Subcutaneous adipose tissue (tissue), 4 donors: Measurements from ENCODE around the gene CPN1. TPM values are rescaled to one million over a fixed set of nuclear protein-coding genes. Genes with fewer than 3 reads are reported as not detected.

Source experiments
- total RNA-seq, 4 donors: library from RNA; depleted of rRNA; stranded (reverse); fragments of >200 nt; gene quantifications; one replicate each; pipeline ENCODE4 v1.1.0, GENCODE V29; 2016
- TF ChIP-seq, protein P1 (sequence below): fragments of 450-650 bp; IDR thresholded peaks from one replicate; pipeline ENCODE4 v1.5.1; 2016; ENCODE audit warnings: low read depth, mild to moderate bottlenecking, control low read depth, antibody characterized with exemption, moderate library complexity

CPN1 gene
- total RNA-seq, 4 donors from 2014 or later: not detected

DNA sequence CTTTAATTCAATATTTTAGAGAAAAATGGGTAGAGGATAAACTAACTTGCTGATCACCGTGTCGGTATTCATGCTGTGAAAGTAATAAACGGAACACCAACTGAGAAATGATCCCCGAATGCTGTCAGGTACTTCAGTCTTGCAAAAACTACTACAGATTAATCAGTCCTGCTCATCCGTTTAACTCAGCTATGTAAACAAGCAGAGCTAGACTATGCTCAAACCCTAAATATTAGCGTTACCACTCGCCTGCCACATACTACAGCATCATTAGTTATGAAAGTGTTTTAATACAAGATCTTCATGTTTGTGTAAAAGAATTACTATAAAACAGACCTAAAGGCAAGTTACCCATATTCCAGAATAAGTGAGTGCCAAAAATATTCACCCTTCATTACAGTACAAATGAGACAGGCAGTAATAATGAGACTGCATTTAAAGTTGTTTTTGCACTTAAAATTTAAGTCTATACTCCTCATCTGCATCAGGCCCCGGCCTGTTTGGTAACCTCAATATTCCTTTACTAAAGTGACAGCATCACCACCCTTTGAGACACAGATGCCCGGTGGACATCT, 72.9 kb downstream of the CPN1 start:
- TF ChIP-seq, protein P1, sequence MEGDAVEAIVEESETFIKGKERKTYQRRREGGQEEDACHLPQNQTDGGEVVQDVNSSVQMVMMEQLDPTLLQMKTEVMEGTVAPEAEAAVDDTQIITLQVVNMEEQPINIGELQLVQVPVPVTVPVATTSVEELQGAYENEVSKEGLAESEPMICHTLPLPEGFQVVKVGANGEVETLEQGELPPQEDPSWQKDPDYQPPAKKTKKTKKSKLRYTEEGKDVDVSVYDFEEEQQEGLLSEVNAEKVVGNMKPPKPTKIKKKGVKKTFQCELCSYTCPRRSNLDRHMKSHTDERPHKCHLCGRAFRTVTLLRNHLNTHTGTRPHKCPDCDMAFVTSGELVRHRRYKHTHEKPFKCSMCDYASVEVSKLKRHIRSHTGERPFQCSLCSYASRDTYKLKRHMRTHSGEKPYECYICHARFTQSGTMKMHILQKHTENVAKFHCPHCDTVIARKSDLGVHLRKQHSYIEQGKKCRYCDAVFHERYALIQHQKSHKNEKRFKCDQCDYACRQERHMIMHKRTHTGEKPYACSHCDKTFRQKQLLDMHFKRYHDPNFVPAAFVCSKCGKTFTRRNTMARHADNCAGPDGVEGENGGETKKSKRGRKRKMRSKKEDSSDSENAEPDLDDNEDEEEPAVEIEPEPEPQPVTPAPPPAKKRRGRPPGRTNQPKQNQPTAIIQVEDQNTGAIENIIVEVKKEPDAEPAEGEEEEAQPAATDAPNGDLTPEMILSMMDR: no peak

DNA sequence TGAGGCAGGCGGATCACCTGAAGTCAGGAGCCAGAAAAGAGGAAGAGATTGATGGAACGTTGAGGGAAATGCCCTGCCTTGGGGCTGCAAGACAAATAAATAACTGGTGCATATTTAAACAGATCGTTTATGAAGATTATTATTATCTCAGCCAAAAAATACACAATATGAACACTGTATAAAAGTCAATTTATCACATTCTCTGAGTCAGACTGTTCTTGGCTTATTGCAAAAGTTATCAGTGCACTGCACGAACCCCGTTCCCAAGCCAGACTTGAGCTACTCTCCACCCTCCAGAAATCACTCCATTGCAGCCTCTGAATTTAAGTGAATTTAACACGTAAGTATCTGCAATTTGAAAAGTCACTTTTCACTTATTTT, 73.5 kb downstream of the CPN1 start:
- TF ChIP-seq, protein P1: no peak

DNA sequence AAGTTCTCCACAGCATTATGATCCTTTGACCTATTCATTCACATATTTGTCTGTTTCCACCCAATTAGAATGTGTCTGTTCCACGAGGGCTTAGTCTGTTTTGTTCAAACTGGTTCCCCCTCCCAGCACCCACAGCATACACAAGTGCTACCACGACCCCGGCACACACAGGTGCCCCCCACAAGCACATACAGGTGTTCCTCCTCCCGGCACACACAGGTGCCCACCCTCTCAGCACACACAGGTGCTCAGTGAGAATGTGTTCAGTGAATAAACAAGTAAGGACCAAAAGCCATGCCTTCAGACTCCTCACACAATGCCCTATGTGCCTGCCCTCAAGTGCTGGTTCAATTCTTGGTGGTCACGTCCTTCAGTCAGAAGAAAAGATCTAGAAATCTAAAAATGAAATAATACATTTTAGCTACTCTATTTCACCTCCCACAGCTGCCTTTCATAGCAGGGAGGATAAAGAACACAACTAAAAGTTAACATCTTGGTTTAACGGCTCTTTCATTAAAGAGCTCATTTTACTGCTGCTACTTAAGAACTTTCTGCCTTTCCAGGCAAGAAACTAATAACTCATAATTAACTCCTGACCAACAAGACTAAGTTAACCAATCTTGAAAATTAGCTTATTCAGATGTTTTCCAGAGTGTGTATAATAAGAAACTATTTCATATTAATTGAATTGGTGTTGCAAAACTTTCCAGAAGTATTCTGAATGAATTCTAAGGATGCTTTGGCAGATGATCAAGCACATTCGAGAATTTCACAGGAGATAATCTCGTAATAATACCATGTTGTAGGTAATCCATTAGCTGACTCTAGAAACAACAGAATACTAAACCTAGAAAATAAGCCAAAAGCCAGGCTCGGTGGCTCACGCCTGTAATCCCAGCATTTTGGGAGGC, 74.2 kb downstream of the CPN1 start:
- TF ChIP-seq, protein P1: no peak

DNA sequence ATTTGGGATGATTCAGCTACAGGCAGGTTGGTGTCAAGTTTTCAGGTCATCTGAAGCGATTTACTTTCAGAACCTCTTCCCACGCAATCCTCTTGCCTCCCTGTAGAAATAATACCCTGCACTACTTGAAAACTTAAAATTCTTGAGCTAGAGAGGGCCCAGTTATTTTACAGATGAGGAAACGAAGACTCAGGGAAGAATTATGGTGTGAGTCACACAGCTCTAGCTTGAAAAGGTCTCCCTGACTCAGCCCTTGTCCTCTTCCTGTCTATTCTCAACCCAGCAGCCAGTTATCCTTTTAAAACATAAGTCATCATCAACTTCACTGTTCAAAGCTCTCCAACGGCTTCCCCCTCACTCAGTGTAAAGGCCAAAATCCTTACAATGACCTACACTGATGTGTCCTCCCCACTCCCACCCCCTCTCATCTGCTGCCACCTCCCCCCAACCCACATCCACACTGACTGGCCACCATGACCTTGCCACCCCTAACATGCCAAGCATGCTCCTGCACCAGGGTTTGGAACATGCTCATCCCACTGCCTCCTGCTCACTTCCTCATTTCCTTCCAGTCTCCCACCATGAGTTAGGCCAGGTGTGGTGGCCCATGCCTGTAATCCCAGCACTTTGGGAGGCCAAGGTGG, 75.3 kb downstream of the CPN1 start:
- TF ChIP-seq, protein P1: no peak

DNA sequence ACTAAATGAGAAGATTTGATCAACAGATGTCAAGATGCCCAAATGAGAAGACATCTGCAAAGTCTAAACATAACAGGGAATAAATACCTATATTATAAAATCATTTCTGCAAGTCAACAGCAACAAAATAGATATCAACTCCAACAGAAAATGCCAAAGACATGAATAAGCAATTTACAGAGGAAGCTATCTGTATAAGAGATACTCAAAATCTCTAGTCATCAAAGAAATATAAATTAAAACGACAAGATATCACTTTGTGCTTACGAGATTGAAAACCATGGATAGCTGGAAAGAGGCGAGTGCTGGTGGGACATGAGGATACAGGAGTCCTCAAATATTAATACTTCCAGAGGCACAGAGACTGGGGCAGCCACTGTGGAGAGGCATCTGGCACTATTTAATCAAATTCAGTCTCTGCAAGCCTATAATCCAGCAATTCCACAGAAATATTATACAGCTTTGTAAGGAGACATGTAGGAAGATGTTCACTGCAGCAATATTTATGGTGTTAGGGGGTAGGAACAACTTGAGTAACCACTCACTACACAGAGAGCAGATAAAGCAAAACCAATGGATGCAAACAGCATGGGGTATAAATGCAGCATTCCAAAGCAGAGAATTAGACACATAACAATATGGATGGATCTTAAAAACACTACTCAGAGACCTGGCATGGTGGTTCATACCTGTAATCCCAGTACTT, 76.7 kb downstream of the CPN1 start:
- TF ChIP-seq, protein P1: no peak

DNA sequence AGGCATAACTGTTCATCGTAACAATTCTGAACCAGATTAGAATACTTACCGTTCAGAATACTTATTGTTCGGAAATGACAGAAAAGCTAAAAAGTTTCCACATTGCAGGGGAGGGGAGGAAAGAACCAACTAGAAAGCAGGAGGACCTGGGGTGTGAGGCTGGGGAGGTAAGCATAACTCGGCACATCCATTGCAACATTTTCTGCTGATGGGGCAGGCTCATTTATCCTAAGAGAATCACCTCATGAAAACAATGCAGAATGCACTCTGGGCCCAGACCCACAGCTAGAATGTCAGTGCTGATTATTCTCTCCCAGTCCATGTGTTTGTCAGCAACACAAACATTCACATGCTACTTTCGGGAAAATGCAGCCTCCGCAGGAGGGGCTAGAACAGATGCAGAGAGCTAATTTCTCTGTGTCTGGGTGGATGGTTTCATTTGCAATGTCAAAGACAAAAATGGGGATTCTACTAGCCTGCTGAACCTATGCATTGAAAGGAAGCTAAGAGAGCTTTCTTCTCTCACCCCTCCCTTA, 81.5 kb downstream of the CPN1 start:
- TF ChIP-seq, protein P1: no peak
